H1 (cell line): Measurements from ENCODE around the gene LRRC39. TPM values are rescaled to one million over a fixed set of nuclear protein-coding genes. Genes with fewer than 3 reads are reported as not detected.

Source experiments
- ASH2L ChIP-seq: fragments of 200-600, 300-600 bp; sonication (generic); IDR thresholded peaks from one replicate; pipeline ENCODE4 v1.7.1; 2017; ENCODE audit warnings: low read length
- CTCF ChIP-seq, 3 experiments: IDR thresholded peaks; 1 replicate in 2 of 3; 2 replicates in 1 of 3; pipeline versions ENCODE4 v1.5.1 to v1.6.1; 2011; ENCODE audit warnings: low read length in 3 of 3, mild to moderate bottlenecking in 3 of 3, inconsistent platforms in 2 of 3, low read depth in 1 of 3, moderate library complexity in 1 of 3; ENCODE audit not compliant: insufficient read depth in 1 of 3; ENCODE audit errors: control extremely low read depth in 1 of 3
- JUN ChIP-seq: IDR thresholded peaks from 2 replicates; pipeline ENCODE4 v1.6.1; 2011; ENCODE audit warnings: low read depth, mild to moderate bottlenecking, improper control_type of control experiment, low read length
- KDM1A ChIP-seq: fragments of 200-600, 300-600 bp; sonication (generic); IDR thresholded peaks from 2 replicates; pipeline ENCODE4 v1.7.1; 2016; ENCODE audit warnings: mild to moderate bottlenecking, low read length, borderline replicate concordance
- SIN3A ChIP-seq, 2 experiments: IDR thresholded peaks in 1 of 2; conservative IDR thresholded peaks in 1 of 2; 2 replicates each; pipeline ENCODE4 v1.6.1; 2011 to 2012; ENCODE audit warnings: low read length in 2 of 2, improper control_type of control experiment in 1 of 2, low read depth in 1 of 2, mild to moderate bottlenecking in 1 of 2
- SRF ChIP-seq: IDR thresholded peaks from 2 replicates; pipeline ENCODE4 v1.6.1; 2011; ENCODE audit warnings: mild to moderate bottlenecking, low read depth, low read length, moderate library complexity
- TAF1 ChIP-seq: IDR thresholded peaks from 2 replicates; pipeline ENCODE4 v1.6.1; 2011; ENCODE audit warnings: mild to moderate bottlenecking, low read depth, low read length
- TBP ChIP-seq: IDR thresholded peaks from 2 replicates; pipeline ENCODE4 v1.6.1; 2011; ENCODE audit warnings: low read depth, low read length, improper control_type of control experiment
- polyA plus RNA-seq, 7 experiments: library from polyadenylated mRNA; depleted of rRNA in 3 of 7; stranded (reverse) in 5 of 7; unstranded in 2 of 7; fragments of >200 nt in 5 of 7; fragments of 200-250 nt in 2 of 7; gene quantifications; 1 replicate in 5 of 7; 2 replicates in 1 of 7; 4 replicates in 1 of 7; pipeline versions ENCODE4 v1.2.1 to v1.2.3, GENCODE V29; 2011 to 2013; ENCODE audit warnings: missing spikeins in 2 of 7, mixed read lengths in 2 of 7
- total RNA-seq: library from RNA; stranded (reverse); fragmentation: NEBNext Ultra II Directional; extraction: Animal tissue kit (Norgen Biotek cat#: 25700); gene quantifications from 2 replicates; pipeline ENCODE4 v1.2.1, GENCODE V29; 2021

Gene LRRC39
- total and polyA plus RNA-seq, 2 of the 8 experiments (the other 6 are each of a cell fraction or from before 2014, with no cell fraction given): 0.33 to 0.39 TPM

- TF ChIP-seq CTCF (IDR thresholded peaks at IDR 0.05; ENCODE audit: control extremely low read depth in 1 of 3, insufficient read depth in 1 of 3, low read depth in 1 of 3, low read length in 3 of 3) (no peak), TBP (no peak), SIN3A (conservative IDR thresholded peaks at IDR 0.05 in 1 of 2, IDR thresholded peaks at IDR 0.05 in 1 of 2; ENCODE audit: low read depth in 1 of 2, low read length in 2 of 2) (no peak), SRF (no peak), ASH2L (no peak), JUN (no peak), TAF1 (no peak), KDM1A (no peak)
Measured at GRCh38 chr1:100101564-100101963, 76.5 kb downstream of the LRRC39 start (continued).
